NCI-H774 (cell line): ENCODE data around the gene ARHGEF10L.

Experiments used
- DNase-seq: peaks from one replicate; lab custom pipeline; 2025; lab: John Stamatoyannopoulos, UW

The ARHGEF10L gene

GRCh38 chr1:17520473-17521319 is 18.8 kb upstream of the ARHGEF10L start:
- no peak for DNase-seq

- no peak for DNase-seq
Measured at GRCh38 chr1:17521946-17522612, 17.4 kb upstream of the ARHGEF10L start.

- no peak for DNase-seq
Measured at GRCh38 chr1:17523321-17524041, 16.0 kb upstream of the ARHGEF10L start.

GRCh38 chr1:17524645-17525044 is 14.9 kb upstream of the ARHGEF10L start:
- no peak for DNase-seq

- no peak for DNase-seq
Measured at GRCh38 chr1:17525996-17526686, 13.4 kb upstream of the ARHGEF10L start.

GRCh38 chr1:17527036-17527914 is 12.2 kb upstream of the ARHGEF10L start:
- no peak for DNase-seq

- no peak for DNase-seq
Measured at GRCh38 chr1:17529381-17529780, 10.1 kb upstream of the ARHGEF10L start.

- no peak for DNase-seq
Measured at GRCh38 chr1:17531343-17531681, 8.2 kb upstream of the ARHGEF10L start.

- DNase-seq = no peak
Measured at GRCh38 chr1:17531682-17532487, 7.6 kb upstream of the ARHGEF10L start.

- DNase-seq = no peak
Measured at GRCh38 chr1:17533201-17533600, 6.3 kb upstream of the ARHGEF10L start.

GRCh38 chr1:17535300-17535936 is 4.1 kb upstream of the ARHGEF10L start:
- DNase-seq = no peak

GRCh38 chr1:17538010-17538409 is 1.5 kb upstream of the ARHGEF10L start:
- no peak for DNase-seq

- DNase-seq = no peak
Measured at GRCh38 chr1:17538428-17539117, 925 bp upstream of the ARHGEF10L start.

GRCh38 chr1:17539118-17539476 is 401 bp upstream of the ARHGEF10L start:
- no peak for DNase-seq

GRCh38 chr1:17540255-17541001 is 930 bp downstream of the ARHGEF10L start:
- no peak for DNase-seq

GRCh38 chr1:17542645-17543044 is 3.1 kb downstream of the ARHGEF10L start:
- no peak for DNase-seq

GRCh38 chr1:17544776-17545350 is 5.4 kb downstream of the ARHGEF10L start:
- no peak for DNase-seq

- no peak for DNase-seq
Measured at GRCh38 chr1:17545356-17545755, 5.9 kb downstream of the ARHGEF10L start.
